GM12891 (cell line): ENCODE data around the gene TMEM266.

Source experiments
- POLR2A ChIP-seq: IDR thresholded peaks from 2 replicates; pipeline ENCODE4 v1.6.1; 2011; ENCODE audit warnings: low read depth, low read length, control low read depth
- POLR2AphosphoS5 ChIP-seq: IDR thresholded peaks from 2 replicates; pipeline ENCODE4 v1.6.1; 2011; ENCODE audit warnings: low read depth, low read length, control low read depth
- POU2F2 ChIP-seq: IDR thresholded peaks from 2 replicates; pipeline ENCODE4 v1.6.1; 2011; ENCODE audit warnings: low read depth, mild to moderate bottlenecking, control low read depth, low read length, moderate library complexity
- SPI1 ChIP-seq: IDR thresholded peaks from 2 replicates; pipeline ENCODE4 v1.6.1; 2011; ENCODE audit warnings: low read depth, low read length, control low read depth
- TAF1 ChIP-seq: IDR thresholded peaks from 2 replicates; pipeline ENCODE4 v1.6.1; 2011; ENCODE audit warnings: low read depth, low read length, control low read depth

GRCh38 chr15:76203346-76204108 lies 143.7 kb downstream of the TMEM266 start:
- TF ChIP-seq POLR2A (no peak), POLR2AphosphoS5 (no peak), TAF1 (no peak), SPI1 (no peak), POU2F2 (no peak)
